Stimulated activated CD8-positive, alpha-beta memory T cell treated with anti-CD3 and anti-CD28 coated beads, Interleukin-2, amount 100 ng/mL, for 1 hour (primary cell): ENCODE results near the gene CHRDL2.
"Not testable (repeated sequence)": the region's sequence is repeated elsewhere in the genome, so short reads cannot be mapped to it uniquely, and the experiment has no call there.

Source experiments
- DNase-seq, 2 donors: peaks; one replicate each; pipeline ENCODE4 v3.0.0-alpha.2; 2020; ENCODE audit warnings: low read depth in 2 of 2

CHRDL2 gene, protein sequence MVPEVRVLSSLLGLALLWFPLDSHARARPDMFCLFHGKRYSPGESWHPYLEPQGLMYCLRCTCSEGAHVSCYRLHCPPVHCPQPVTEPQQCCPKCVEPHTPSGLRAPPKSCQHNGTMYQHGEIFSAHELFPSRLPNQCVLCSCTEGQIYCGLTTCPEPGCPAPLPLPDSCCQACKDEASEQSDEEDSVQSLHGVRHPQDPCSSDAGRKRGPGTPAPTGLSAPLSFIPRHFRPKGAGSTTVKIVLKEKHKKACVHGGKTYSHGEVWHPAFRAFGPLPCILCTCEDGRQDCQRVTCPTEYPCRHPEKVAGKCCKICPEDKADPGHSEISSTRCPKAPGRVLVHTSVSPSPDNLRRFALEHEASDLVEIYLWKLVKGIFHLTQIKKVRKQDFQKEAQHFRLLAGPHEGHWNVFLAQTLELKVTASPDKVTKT

DNA sequence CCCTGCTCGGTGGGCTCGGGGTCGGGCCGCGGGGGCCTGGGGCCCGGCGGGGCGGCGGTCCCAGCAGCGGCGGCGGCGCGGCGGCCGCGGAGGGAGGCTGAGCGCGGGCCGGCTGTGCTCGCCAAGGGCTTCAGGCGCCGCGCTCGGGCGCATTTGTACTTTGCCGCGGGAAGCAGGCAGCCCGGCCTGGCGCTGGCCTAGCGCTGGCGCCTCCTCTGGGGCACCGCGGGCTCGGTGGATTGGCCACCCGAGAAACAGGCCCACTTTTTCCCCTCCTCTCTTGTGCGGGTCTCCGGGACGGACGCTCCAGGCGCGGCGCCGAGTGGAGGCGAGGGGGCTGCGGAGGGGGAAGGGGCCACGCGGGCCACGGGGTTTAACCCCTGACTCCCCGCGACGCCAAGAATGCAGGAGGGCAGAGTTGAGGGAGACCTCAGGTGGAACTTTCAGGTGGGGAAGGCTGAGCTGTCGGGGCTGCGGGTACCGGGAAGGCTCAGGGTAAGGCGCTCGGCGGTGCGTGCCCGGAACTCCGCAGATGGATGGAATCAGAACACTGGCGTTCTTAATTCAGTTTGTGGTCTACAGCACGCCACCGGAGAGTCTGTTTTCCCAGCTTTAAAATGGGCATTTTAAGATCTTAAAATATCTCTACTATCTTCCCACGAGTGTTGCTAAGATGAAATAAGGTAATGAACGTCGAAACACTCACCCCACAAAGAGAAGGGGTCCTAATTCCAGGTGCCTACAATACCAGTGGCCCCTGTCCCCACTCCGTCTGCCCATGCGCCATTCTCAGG, at the start of gene CHRDL2:
Gene CHRDL2 (minus strand): TSS at position 126 of the 794 bp plus-strand sequence. CDS start 538 bp downstream, outside the sequence.
- no peak for DNase-seq

DNA sequence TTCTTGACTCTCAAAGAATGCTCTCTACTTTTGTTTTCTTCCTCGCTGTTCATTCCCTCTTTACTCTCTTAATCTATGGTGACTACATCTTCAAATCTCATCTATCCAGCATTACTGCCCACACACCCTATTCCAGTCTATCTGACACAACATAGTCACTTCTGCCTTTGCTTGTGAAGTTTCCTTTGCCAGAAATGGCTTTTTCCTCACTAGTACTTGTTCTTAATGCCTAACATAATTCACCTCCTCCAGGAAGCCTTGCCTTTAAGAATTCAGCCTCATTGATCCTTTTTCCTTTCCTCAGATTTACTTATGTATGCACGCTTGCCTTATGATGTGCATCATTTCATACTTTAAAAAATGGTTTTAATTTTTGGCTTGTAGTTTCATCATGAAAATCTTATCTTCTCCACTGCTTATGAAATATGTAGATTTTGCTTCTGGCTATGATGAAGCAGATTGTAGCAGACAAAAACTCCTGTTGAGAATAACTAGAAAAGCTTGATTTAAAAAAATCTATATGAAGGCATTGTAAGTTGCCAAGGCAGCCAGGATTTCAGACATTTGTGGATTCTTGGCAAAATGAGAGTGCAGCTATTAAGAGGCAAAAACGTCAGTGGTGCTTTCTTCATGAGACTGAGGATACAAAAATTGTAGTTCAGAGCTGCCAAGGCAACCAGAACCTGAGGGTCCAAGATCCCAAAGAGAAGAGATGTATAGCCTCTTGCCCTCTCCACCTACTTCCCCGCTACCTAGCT, 49.2 kb upstream of the CHRDL2 start:
- DNase-seq: no peak

DNA sequence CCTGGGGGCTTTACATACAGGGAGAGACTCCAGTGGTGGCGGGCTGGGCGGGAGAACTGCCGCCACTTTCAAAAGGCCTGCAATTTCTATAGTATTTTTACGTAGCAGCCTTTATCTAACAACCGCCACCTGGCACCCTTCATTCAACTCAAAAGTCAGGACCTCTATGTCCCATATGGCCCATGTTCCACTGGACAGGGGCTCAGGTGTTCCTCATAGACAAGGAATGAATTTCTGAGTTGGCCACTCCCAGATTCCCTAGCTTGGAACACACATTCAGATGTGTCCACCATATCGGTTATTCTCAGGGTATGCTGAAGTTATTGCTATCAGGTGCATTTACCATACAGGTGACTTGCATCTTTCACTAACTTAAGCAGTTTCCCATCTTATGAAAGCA, 47.4 kb upstream of the CHRDL2 start:
- DNase-seq: no peak

DNA sequence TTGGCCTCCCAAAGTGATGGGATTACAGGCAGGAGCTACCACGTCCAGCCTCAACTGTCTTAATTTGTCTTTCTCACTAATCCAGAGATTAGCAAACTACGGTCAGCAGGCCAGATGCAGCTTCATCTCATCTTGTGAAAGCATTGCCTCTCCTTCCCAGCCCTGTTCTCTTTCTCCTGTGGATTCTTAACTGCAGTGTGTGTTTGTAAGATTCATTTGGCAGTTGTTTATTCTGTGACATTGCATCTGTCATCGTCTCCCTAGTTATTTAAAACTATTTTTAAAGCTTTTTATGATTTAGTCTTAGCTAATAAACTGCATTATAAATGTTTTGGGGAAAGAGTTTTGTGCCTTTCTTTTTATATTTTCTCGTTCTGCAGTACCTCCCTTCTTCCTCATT, 46.7 kb upstream of the CHRDL2 start:
- no peak for DNase-seq

DNA sequence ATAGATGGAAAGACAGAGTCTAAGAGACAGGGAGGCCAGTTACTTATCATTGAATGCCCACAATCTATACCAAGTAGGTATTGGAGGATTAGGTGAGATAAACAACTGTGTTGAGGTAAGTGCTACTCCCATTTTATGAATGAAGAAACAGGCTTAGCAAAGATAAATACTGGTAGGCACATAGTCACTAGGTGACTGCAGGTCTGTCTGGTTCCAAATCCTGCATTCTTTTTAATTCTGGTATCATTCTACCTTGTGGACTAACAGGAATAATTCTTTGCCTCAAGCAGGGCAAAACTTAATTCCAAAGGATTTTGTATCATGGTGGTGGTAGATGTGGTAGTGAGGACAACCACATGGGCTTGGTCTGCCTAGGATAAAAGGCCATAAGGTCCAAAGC, 45.8 kb upstream of the CHRDL2 start:
- DNase-seq: no peak

DNA sequence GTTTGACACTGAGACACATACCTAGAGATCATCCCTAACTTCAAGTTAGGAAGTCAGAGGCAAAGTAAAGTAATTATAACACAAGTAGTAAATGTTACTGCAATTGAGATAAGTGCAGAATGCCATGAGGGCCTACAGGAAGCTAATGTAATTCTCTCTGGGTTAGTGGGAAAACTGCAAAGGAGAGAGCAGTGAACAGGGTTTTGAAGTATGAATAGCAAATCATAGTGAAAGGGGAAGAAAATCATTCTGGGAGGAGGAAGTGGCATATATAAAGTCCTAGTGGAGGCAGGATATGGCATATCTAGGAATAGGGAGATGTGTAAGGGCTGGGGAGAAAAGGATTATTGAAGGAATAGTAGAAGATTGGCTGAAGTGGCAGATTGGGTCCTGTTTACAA, 45.3 kb upstream of the CHRDL2 start:
- DNase-seq: no peak

DNA sequence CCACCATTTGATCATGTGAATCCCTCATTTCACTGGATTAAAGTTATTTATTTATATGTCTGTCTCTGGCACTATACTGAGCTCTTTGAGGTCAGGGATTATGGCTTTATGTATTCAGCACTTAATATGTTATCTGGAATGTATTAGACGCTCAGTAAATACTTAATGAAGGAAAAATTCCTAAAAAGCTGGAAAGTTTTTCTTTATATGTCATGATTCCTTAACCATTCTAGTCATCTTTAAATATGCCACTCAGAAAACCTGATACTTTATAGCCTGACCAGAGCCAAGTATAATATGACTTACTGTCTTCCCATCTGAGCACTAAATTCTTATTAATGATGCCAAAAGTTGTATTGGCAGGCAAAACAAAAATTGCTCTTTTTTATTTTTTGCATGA, 44.5 kb upstream of the CHRDL2 start:
- no peak for DNase-seq

DNA sequence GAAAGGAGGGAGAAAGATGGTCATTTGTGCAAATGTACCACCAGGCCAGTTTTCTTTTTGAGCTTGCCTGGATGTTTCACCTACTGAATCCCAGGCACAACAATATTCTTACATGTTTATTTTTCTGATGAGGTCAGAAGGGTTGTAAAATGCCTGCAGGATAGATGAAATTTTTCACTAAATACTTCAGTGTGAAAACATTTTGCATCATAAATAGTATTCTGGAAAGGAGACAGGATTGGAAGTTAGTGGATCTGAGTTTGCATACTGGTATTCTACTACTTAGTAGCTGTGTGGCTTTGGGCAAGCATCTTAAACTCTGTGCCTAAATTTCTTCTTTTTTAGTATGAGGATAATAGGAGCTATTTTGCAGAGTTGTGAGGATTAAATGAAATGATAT, 42.2 kb upstream of the CHRDL2 start:
- DNase-seq: no peak

DNA sequence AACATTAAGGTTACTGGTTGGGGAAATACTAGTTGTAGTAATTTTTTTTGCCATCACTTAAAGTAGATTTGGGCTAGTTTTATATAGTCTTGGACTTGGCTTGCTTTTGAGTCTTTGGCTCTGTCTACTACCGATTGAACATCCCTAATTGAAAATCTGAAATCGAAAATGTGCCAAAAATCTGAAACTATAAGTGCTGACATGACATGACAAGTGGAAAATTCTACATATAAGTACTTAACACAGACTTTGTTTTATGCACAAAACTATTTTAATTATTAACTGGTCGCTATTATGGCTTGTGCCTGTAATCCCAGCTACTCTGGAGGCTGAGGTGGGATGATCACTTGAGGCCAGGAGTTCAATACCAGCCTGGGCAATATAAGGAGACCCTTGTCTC, 39.9 kb upstream of the CHRDL2 start:
- DNase-seq: no peak

DNA sequence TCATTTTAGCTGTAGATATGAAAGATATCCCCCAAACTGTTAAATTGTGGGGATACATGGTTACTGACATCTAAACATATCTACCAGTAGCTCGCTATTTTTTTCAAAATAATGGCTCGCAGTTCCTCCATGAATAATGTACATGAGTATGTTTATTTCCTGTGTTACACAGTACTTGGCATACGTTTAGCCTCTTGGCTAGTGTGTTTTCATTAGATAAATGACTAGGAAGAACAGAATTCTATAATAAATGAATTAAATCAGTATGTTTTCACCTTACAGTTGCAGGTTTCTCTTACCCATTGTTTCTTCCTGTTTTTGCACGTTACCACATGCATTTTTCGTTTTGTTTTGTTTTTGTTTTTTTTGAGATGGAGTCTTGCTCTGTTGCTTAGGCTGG, 39.2 kb upstream of the CHRDL2 start:
- DNase-seq: no peak

DNA sequence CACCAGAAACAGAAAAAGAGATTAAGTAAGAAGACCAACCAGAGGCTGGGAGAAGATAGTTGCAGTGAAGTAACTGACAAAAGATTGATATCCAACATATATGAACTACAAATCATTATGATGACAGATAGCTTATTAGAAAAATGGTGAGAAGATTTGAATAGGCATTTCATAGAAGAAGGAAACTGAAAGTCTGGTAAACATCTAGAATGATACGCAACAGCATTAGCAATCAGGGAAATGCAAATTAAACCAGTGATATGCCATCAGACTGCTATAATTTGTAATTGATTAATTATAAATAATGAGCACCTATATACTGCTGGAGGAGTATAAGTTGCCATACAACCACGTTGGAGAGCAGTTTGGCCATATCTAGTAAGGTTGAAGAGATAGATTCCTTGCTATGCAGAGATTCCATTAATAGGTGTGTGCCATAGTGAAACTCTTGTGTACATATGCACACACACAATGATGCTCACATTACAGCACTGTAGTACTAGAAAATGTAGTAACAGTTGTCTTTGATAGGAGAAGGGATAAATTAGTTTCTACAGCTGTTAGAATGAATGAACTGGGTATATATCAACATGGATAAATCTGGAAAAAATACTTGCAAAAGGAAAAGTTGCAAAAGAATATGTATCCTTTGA, 38.0 kb upstream of the CHRDL2 start:
- no peak for DNase-seq

DNA sequence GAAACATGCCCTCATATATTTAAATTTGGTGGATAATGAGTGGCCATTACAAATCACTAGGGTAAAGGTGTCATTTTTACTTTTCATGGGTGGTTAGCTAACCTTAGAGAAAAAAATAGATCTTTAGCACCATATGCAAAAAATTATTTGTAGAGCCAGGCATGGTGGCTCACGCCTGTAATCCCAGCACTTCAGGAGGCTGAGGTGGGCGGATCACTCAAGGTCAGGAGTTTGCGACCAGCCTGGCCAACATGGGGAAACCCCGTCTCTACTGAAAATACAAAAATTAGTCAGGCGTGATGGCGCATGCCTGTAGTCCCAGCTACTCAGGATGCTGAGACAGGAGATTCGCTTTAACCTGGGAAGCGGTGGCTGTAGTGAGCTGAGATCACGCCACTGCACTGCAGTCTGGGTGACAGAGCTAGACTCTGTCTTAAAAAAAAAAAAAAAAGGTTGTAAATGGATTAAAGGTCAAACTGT, 37.0 kb upstream of the CHRDL2 start:
- DNase-seq: not testable (repeated sequence)

DNA sequence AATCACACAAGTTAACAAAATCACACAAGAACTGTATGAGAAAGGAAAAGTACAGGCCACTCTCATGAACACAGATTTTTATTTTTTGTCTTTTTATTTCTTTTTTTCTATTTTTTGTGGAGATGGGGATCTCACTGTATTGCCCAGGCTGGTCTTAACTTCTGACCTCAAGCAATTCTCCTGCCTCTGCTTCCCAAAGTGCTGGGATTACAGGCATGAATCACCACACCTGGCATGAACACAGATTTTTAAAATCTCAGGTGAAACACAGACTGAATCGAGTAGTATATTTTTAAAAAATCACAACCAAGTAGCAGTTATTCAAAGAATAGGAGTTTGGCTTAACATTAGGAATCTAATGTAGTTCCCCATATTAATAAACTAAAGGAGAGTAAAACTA, 35.7 kb upstream of the CHRDL2 start:
- DNase-seq: no peak

DNA sequence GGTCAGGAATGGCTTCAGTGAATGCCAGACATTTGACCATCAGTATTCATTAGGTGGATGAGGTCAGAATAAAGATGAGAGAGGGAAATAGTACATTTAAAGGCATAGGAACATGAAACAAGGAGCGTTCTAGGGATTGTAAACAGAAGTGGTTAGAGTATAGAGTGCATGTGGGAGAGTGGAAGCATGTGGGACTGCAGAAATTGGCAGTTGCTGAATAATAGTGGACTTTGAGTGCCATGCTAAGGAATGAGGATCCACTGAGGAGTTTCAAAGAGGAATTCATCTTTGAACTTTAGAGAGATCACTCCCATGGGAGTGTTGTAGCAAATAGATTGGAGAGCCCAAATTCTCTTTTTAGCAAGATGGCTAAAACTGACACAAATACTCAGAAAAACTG, 25.3 kb upstream of the CHRDL2 start:
- DNase-seq: no peak

DNA sequence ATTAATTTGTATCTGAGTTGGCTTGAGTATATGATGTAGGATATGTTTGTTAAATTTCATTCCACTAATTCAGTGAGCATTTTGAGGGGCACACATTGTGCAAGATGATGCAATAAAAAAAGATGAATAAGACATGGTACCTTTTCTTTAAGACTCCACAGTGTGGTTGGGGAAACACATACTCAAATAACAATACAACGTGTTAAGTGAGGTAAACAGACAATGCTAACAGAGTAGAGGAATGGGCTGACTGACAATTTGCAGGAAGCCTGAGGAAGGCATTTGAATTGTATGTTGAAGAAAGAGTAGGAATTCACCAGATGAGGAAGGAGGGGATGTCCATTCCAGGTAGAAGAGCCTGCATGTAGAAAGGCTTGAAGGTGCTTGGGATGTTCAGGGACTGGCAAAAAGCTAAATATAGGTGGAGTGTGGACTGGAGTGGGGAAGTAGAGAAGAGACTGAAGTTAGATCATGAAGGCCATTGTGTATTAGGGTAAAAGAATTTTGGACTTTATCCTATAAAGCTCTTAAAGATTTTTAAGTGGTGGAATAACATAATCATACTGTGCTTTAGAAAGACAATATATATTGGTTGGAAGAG, 24.3 kb upstream of the CHRDL2 start:
- DNase-seq: no peak

DNA sequence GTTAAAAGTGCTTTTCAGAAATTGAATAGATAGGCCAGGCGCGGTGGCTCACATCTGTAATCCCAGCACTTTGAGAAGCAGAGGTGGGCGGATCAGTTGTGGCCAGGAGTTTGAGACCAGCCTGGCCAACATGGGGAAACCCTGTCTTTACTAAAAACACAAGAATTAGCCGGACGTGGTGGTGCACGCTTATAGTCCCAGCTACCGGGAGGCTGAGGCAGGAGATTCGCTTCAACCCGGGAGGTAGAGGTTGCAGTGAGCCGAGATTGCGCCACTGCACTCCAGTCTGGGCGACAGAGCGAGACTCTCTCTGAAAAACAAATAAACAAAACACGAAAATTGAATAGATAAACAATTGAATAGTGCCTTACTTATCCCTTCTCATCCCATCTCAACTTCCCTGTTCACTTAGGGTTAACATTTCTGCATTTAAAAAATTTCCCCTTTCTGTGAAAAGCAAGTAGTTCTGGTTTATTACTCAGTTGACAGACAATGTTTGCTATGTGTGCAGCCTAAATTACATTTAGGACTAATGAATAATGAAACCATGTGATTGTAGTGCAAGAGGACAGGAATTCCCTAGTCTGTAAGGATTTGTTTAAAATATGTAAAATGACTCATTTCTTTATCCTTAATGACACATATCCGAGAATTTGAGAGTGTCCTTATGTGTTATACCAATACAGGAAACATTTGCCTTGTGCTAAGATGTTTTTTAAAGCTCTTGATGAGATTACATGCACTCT, 23.5 kb upstream of the CHRDL2 start:
- DNase-seq: no peak

DNA sequence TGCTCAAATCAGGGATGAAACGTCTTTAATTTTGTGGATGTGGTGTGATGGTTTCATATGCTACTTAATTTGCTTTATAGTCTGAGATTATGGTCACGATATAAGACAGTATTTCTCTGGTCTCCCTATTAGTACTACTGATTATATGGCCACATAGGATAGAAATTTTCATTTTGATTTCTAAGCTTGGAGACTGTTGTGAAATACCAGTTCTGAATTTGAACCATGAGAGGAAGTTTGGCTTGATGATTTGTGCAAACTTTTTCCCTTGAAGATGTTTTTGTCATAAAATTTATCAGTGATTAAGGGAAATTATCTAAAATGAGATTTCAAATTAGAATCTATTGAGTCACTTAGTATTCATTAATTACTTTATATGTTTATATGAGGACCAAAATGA, 20.1 kb upstream of the CHRDL2 start:
- no peak for DNase-seq

DNA sequence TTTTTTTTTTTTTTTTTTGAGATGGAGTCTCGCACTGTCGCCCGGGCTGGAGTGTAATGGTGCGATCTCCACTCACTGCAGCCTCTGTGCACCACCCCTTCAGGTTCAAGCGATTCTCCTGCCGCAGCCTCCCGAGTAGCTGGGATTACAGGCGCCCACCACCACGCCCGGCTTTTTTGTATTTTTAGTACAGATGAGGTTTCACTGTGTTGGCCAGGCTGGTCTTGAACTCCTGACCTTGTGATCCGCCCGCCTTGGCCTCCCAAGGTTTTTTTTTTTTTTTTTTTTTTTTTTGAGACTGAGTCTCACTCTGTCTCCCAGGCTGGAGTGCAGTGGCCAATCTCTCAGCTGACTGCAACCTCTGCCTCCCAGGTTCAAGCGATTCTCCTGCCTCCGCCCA, 19.4 kb upstream of the CHRDL2 start:
- DNase-seq: not testable (repeated sequence)

DNA sequence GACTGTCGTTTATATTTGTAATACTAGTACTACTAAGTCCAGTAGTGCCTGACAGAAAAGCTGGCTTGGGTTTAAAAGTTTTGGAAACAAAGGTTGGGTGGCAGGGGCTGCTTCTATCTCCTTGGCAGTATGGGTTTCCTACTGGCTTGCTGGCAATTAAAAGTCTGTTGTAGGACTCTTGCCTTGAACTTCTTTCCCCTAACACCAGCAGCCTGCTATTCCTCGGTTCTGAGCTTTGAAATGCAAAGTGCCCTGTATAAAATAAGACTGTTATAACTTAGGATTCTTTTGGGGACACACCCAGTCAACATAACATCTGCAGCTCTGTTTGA, 18.7 kb upstream of the CHRDL2 start:
- DNase-seq: no peak

DNA sequence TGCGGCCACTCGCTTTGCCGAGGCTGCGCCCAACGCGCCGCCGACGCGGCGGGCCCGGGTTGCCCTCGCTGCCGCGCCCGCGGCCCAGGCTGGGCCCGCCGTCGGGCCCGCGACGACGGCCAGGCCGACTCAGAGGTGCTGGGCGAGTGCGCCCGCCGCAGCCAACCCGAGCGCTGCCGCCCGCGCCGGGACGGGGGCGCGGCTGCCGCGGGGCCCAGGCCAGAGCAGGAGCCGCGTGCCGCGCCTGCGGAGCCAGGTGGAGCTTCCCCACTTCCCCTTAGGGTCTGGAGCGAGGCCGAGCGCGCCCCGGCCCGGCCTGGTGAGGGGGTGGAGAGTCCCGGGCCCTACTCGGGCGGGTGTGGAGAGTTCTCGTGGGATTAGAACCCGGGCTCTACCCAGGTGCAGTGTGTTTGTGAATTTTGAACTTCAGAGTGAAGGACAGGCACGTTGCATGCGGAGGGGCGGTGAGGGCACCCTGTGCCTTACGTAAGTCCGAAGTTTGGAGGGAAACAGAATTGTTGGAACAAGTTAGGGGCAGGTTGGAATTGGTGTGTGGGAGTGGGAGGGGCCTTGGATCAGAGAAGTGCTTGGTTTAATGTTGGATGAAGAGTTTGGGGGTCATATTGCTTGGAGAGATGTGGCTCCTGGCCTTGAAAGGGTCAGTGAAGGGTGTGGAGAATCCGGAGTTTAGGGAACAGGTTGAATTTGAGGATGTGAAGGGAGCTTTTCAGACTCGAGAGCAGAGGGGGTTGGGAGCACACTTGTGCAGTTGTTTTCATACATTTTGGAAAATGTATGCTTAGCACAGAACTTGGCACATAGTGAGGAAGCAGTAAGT, 18.1 kb upstream of the CHRDL2 start:
- DNase-seq: peak in 1 of 2 donors; percentile 21
